Esophagus squamous epithelium (tissue), 5 donors: ENCODE results near the gene PTPN14. TPM values are rescaled to one million over a fixed set of nuclear protein-coding genes. Genes with fewer than 3 reads are reported as not detected.

Experiments used
- DNase-seq: peaks from one replicate; lab custom pipeline; 2025; lab: John Stamatoyannopoulos, UW
- H3K27ac ChIP-seq, 4 donors: fragments of 200-600 bp; sonication (generic); one replicate each; pipeline ENCODE4 v1.5.1; 2016 to 2019; ENCODE audit warnings: mild to moderate bottlenecking in 1 of 4
- H3K27me3 ChIP-seq, 4 donors: fragments of 200-600 bp; sonication (generic); 1 replicate in 3 of 4; 2 replicates in 1 of 4; pipeline versions ENCODE4 v1.5.1 to v1.6.0; 2017 to 2021; ENCODE audit warnings: antibody characterized with exemption in 1 of 4
- H3K36me3 ChIP-seq, 3 donors: fragments of 200-600 bp; sonication (generic); one replicate each; pipeline ENCODE4 v1.5.1; 2016 to 2019
- H3K4me1 ChIP-seq, 3 donors: fragments of 200-600 bp; sonication (generic); one replicate each; pipeline ENCODE4 v1.5.1; 2017 to 2019
- H3K4me3 ChIP-seq, 4 donors: fragments of 200-600 bp; sonication (generic); 1 replicate in 3 of 4; 2 replicates in 1 of 4; pipeline ENCODE4 v1.5.1; 2016 to 2019; ENCODE audit warnings: mild to moderate bottlenecking in 2 of 4, moderate library complexity in 1 of 4
- H3K9me3 ChIP-seq, 3 donors: fragments of 200-600 bp; sonication (generic); one replicate each; pipeline ENCODE4 v1.5.1; 2016 to 2019
- POLR2A ChIP-seq, 4 donors: fragments of 450-650 bp; IDR thresholded peaks; one replicate each; pipeline ENCODE4 v1.6.1; 2017; ENCODE audit warnings: antibody characterized with exemption in 4 of 4, mild to moderate bottlenecking in 4 of 4, moderate library complexity in 3 of 4
- WGBS, 2 donors: methylation state at CpG; one replicate each; pipeline ENCODE4 v1.1.5; 2018; 5-methylcytosine and 5-hydroxymethylcytosine counted together
- intact Hi-C: fragments of 100-400 bp; cut with DNase I; formaldehyde crosslinking; loops from one replicate; pipeline ENCODE4 v1.15.0; 2022
- total RNA-seq, 4 donors: library from RNA; depleted of rRNA; stranded (reverse); fragments of >200 nt; gene quantifications; one replicate each; pipeline ENCODE4 v1.1.0, GENCODE V29; 2016
- TF ChIP-seq, protein P1 (sequence below), 6 experiments: fragments of 450-650 bp in 4 of 6; fragments of 200-600 bp in 2 of 6; sonication (generic) in 2 of 6; IDR thresholded peaks; one replicate each; pipeline ENCODE4 v1.5.1; 2016 to 2019; ENCODE audit warnings: antibody characterized with exemption in 6 of 6, mild to moderate bottlenecking in 4 of 6, moderate library complexity in 4 of 6
- donor health status: DM: yes; HTN: yes; CAD: no.

PTPN14 gene
- total RNA-seq, 4 donors from 2014 or later = 14.4 to 28.8 (median 15.7) TPM

- Histone ChIP-seq H3K27ac (no peak overlapping the region), H3K9me3 (no peaks in the 10 kb centered on the region), H3K27me3 (no peaks in the 10 kb centered on the region), H3K4me3 (no peak overlapping the region), H3K4me1 (peaks cover 0 to 19% (median 6%) of the 10 kb centered on the region in 3 donors), H3K36me3 (peaks cover 0 to 83% (median 16%) of the 10 kb centered on the region in 3 donors)
- intact Hi-C loops = no loop called here
- 97 to 98% methylated on average over 9 to 25 of the region's 45 CpGs for WGBS, 2 donors
- no peak for DNase-seq
- TF ChIP-seq, protein P1, sequence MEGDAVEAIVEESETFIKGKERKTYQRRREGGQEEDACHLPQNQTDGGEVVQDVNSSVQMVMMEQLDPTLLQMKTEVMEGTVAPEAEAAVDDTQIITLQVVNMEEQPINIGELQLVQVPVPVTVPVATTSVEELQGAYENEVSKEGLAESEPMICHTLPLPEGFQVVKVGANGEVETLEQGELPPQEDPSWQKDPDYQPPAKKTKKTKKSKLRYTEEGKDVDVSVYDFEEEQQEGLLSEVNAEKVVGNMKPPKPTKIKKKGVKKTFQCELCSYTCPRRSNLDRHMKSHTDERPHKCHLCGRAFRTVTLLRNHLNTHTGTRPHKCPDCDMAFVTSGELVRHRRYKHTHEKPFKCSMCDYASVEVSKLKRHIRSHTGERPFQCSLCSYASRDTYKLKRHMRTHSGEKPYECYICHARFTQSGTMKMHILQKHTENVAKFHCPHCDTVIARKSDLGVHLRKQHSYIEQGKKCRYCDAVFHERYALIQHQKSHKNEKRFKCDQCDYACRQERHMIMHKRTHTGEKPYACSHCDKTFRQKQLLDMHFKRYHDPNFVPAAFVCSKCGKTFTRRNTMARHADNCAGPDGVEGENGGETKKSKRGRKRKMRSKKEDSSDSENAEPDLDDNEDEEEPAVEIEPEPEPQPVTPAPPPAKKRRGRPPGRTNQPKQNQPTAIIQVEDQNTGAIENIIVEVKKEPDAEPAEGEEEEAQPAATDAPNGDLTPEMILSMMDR (IDR thresholded peaks at IDR 0.05) = no peak
- TF ChIP-seq POLR2A (IDR thresholded peaks at IDR 0.05) = no peak
Observed at GRCh38 chr1:214383381-214384372, 167.7 kb downstream of the PTPN14 start.

DNA sequence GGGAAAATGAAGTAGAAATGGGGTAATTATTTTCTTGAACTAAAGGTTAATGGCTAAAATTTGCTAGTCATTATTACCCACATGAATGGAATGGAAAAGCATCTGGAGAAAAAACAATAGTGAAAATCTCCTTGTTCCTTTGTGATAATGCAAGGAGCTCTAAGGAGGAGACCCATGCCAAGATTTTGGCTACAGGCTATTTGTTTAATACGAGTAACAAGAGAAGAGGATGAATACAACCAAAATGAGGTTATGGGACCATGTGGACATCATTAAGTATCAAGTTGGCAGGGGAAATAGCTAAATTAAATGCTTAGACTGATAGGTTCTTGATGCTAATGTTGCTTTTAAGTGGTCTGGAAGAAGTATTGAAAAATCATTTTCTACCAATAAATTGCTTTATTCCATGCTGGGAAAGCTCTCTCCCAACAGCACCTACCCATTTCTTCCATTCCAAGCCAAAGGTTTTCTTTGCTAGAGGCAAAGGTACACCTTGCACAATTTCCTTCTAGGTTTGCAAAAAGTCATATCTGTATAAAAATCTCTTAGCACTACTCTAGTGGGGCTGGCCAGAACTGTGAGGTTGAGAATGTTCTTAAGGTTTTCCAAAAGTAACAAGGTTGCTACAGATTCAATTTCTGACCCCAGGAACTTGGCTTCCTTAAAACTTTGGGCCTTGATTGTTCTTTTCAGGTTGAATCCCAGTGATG lies 170.3 kb downstream of the PTPN14 start:
- DNase-seq = no peak
- peaks cover 0 to 30% (median 6%) of the 10 kb centered on the region in 3 donors for H3K4me1 ChIP-seq
- peaks cover 0 to 68% (median 16%) of the 10 kb centered on the region in 3 donors for H3K36me3 ChIP-seq
- no peaks in the 10 kb centered on the region for H3K9me3 ChIP-seq
- H3K27me3 ChIP-seq = no peaks in the 10 kb centered on the region
- intact Hi-C loops = no loop called here
- no peak overlapping the region for H3K27ac ChIP-seq
- H3K4me3 ChIP-seq = no peak overlapping the region
- TF ChIP-seq, protein P1 (IDR thresholded peaks at IDR 0.05) = no peak
- TF ChIP-seq POLR2A (IDR thresholded peaks at IDR 0.05) = no peak
- 35 to 50% methylated on average over 1 of the region's 1 CpG for WGBS, 2 donors

GRCh38 chr1:214380396-214380795 lies 171.0 kb downstream of the PTPN14 start:
- DNase-seq = no peak
- Histone ChIP-seq H3K27me3 (no peaks in the 10 kb centered on the region), H3K27ac (no peak overlapping the region), H3K9me3 (no peaks in the 10 kb centered on the region), H3K36me3 (peaks cover 0 to 66% (median 16%) of the 10 kb centered on the region in 3 donors), H3K4me3 (no peak overlapping the region), H3K4me1 (peaks cover 0 to 30% (median 6%) of the 10 kb centered on the region in 3 donors)
- WGBS, 2 donors = 39 to 51% methylated on average over 3 of the region's 3 CpGs
- TF ChIP-seq POLR2A (IDR thresholded peaks at IDR 0.05) = no peak
- TF ChIP-seq, protein P1 (IDR thresholded peaks at IDR 0.05) = no peak
- intact Hi-C loops = no loop called here

DNA sequence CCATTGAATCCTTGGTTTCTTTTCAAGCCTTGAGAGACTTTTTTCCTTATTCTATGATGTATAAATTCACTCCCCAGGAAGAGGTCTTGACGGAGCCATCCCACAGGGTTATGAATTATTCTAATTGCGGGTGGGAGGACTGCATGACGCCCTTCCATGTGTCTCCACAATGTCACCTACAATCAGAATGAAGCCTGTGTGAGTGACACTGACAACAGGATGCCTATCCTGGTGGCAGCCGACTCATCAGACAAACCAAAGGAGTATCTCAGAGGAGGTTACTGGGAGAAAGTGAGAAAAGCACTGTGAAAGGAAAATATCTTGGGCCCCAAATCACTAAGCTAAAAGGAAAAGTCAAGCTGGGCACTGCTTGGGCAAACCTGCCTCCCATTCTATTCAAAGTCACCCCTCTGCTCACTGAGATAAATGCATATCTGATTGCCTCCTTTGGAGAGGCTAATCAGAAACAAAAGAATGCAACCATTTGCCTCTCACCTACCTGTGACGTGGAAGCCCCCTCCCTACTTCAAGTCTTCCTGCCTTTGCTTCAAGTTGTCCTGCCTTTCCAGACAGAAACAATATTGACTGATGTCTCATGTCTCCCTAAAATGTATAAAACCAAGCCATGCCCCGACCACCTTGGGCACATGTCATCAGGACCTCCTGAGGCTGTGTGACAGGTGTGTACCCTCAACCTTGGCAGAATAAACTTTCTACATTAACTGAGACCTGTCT lies 172.0 kb downstream of the PTPN14 start:
- Histone ChIP-seq H3K36me3 (peaks cover 0 to 56% (median 14%) of the 10 kb centered on the region in 3 donors), H3K4me3 (no peak overlapping the region), H3K9me3 (no peaks in the 10 kb centered on the region), H3K4me1 (peaks cover 0 to 32% (median 6%) of the 10 kb centered on the region in 3 donors), H3K27ac (no peak overlapping the region), H3K27me3 (no peaks in the 10 kb centered on the region)
- no peak for DNase-seq
- 73 to 78% methylated on average over 4 to 5 of the region's 6 CpGs for WGBS, 2 donors
- intact Hi-C loops = no loop called here
- no peak for TF ChIP-seq POLR2A (IDR thresholded peaks at IDR 0.05)

DNA sequence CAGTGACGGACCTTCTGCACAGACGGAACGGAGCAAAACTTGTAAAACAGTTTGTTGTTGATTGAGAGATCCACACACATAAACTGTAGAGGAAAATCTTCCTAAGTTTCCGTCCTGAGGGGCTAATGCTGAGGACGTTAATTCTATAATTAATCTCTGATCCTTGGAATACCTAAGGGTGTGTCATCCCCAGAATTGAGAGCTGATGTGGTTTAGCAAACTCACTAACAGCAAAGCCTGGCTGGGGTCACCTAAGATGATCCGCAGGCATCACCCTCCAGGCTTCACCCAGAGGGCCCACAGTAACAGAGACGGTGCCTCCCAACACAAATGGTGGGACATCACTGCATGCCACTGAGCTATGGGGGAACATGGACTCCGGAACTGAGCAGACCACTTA lies 172.9 kb downstream of the PTPN14 start:
- intact Hi-C loops = no loop called here
- no peaks in the 10 kb centered on the region for H3K9me3 ChIP-seq
- no peak for TF ChIP-seq POLR2A (IDR thresholded peaks at IDR 0.05)
- TF ChIP-seq, protein P1 (IDR thresholded peaks at IDR 0.05) = no peak
- H3K4me3 ChIP-seq = no peak overlapping the region
- 70 to 80% methylated on average over 7 to 8 of the region's 8 CpGs for WGBS, 2 donors
- peaks cover 0 to 54% (median 5%) of the 10 kb centered on the region in 3 donors for H3K36me3 ChIP-seq
- H3K27me3 ChIP-seq = no peaks in the 10 kb centered on the region
- H3K4me1 ChIP-seq = peaks cover 0 to 36% (median 6%) of the 10 kb centered on the region in 3 donors
- DNase-seq = no peak
- peak overlapping the region in 1 of 4 donors; percentile 11 for H3K27ac ChIP-seq
